Activated CD8-positive, alpha-beta memory T cell treated with anti-CD3 and anti-CD28 coated beads, Interleukin-2, amount 50 U/mL, for 24 hours (primary cell): ENCODE data around the gene NTN1.

ENCODE experiments used
- DNase-seq: peaks from one replicate; pipeline ENCODE4 v3.0.0-alpha.2; 2020; ENCODE audit errors: extremely low read depth

Gene NTN1

DNA sequence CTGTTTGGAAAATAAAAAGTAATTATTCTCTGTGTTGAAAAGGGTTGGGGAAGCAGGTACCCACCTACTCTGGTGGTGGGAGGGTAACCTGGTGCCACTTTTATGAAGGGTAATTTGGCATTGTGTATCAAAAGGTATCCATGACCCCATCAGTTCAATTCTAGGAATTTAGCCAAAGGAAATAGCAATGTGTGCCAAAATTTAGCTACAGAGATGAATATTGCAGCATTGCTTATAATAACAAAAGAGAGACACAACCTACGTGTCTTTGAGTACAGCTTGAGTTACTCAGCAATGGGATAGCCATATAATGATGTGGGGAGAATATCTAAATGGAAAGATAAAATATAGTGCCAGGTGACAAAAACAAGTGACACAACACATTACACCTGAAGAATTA, 170.7 kb downstream of the NTN1 start:
- DNase-seq, result no peak

DNA sequence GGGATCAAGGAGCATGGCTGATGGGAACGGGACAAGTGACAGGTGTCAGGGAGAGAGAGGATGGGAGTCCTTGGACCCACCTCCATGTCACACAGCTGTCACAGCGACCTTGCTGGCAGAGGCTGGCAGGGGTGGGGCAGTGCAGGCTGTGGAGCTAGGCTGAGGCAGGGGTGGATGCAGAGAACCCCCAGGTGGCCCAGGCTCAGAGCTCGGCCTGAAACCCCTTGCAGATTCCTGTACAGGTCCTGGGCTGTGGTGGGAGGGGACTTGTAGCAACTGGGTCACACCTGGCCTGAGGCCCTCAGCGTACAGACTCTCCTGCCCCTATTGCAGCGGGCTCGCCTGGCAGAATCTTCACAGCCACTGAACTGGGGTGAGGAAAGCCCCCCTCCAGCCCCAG, 174.1 kb downstream of the NTN1 start:
- no peak for DNase-seq

DNA sequence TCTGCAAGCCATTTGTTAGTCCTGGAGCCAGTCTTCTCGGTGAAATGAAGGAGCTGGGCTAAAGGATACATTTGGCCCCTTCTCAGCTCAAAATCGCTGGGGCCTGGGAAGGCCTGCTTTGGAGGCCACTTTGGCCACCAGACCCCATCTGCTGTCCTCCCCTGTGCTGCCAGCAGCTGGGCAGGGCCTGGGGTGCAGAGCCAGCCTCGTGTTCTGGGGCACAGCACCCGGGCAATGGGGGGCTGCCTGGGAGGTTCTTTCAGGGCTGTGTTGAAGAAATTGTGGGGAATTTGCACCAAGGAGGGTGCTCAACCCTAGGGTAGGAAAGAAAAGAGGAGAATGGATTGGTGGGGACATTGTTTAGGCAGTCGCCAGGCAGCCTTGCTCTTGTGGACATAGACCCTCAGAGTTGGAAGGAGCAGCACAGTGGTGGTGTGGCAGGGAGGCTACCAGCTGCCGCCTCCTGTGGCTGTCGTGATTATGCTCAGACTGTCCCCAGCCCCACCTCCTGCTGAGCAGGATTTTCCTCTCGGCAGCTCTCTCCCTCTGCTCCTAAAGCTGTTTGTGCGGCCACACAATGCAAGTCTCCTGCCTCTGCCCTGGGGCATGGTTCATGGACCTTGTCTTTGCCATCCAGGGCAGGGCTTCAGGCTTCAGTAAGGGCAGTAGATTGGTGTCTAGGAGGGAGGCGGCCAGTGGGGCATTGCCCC, 174.8 kb downstream of the NTN1 start:
- no peak for DNase-seq

DNA sequence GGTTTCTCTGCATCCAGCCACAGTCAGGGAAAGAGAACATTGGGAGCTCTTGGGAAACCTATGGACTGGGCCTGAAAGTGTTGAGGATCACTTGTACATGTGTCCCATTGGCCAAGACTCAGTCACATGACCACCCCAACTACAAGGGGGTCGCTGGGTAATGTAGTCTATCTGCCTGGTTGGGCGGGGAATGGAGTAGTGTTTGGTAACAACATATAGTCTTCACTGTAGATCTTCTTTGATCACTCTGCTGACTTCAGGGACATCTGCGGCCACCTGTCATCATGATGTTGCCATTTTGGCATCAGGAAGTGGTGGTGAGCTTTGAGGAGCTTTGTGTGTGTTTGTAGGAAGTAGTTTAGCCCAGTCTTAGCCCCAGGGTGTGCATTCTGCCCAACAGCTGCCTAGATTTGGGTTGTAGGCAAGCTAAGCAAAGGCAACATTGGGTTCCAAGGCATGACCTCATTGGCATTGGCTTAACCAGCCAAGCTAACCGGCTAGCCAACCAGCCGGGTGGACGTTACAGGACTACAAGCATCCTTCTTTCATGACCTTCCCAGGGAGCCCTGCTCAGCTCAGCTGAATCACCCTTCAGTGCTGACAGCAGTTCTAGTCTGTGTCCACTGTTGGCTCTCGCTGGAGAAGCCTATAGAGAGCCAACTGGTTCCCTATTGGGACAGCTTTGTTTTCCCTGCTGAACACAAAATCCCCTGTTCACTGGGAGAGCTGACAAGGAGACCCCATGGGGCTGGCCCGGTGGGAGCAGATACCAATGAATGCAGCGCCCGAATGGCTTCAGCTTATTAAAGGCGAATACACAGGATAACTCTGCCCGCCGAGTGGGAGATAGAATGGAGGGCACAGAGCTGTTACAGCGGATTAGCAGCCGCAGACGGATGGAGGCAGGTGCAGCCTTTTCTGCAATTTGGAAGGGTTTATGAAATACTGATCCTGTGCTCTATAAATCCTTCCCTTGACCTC, 178.6 kb downstream of the NTN1 start:
- DNase-seq, result no peak

DNA sequence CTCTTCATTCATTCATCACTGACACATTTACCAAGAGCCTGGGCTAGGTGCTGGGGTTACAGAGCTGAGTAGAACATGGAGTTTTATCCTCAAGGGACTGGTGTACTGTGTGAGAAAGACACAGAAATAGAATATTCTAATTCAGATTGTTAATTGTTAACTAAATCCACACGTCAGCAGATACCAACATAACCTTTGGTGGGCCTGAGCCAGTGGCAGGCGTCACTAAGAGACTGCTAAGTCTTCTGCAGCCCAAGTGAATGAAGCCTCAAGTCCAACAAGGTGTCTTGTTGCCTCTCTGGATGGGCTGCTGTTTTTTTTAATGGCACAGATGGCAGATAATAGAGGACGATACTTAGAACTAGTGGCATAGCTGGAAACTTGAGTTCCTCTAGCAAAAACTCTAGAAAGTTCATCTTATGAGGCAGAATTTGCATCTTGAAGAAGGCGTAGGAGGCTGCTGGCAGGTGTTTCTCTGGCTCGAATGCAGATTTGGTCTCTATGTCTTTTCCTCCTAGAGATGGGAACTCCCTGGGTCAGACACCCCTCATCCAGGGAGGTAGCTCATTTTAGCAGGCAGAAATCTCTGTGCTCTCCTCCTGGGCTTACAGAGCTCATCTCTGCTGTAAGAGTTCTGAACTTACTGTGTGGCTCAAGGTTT, 179.5 kb downstream of the NTN1 start:
- no peak for DNase-seq

DNA sequence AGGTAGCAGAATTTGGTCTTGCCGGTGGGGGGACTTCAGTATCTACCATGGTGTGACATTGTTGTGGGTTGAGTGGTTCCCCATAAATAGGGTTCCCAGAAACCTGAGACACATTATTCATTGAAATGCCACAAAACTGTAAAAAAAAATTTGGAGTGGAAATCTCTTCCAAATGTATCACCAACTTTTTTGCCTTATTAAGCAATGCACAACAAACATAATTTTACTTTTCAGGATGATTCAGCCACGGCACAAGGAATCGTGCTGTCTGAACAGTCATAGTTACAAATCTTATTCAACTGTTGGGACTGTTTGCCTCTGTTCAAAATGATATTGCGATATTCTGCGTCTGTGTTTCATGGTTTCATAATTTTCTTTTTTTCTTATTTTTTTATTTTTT, 181.2 kb downstream of the NTN1 start:
- DNase-seq, result no peak

DNA sequence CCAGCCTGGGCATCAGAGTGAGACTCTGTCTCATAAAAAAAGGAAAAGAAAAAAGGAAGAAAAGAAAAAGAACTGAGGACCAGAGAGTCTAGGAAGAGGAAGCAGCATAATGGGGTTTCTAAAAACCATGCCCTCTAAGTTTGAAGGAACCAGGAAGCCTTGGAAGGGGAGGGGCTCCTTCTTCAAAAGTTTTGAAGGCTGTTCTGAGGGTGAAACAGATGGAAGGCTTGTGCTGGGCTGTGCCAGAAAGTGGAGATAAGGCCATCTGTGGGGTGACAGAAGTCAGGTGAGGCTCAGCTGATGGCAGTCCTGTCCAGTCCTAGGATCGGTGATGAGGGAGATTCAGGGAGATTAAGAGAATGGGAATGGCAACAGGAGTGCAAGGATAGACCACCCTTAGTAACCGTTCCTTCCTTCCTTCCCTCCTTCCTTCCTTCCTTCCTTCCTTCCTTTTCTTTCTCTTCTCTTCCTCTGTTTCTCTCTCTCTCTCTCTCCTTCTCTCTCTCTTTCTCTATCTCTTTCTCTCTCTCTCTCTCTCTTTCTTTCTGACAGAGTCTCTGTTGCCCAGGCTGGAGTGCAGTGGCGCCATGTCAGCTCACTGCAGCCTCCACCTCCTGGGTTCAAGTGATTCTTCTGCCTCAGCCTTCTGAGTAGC, 182.6 kb downstream of the NTN1 start:
- DNase-seq, result no peak

DNA sequence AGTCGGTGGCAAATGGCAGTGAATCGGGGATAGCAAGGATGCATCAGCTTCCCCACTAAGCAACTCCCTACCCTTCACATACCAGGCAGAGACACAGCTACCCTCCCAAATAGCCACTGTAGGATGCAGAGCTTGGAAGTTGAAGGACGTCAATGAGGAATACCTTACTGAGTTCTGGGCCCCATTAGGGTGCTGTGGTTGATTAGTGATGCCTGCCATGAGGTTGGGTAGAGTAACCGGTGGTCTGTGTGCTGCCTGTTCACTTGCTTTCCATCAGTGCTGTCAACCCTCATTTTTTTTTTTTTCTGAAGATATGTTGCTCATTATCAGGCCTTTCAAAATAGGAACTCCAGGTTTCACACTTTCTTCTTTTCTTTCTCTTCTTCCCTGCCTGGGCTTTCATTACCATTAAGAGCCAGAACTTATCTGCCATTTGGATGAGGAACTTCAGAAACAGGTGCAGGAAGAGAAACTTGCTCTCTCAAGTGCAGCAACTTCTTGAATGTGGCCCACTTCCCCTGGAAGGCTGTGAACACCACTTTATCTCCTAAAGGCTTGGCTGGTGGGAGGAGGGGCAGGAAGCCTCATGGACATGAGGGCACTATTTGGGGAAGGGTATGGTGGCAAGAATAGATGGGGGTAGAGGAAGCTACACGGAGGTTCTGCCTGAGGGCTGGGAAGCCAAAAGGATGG, 183.5 kb downstream of the NTN1 start:
- no peak for DNase-seq

DNA sequence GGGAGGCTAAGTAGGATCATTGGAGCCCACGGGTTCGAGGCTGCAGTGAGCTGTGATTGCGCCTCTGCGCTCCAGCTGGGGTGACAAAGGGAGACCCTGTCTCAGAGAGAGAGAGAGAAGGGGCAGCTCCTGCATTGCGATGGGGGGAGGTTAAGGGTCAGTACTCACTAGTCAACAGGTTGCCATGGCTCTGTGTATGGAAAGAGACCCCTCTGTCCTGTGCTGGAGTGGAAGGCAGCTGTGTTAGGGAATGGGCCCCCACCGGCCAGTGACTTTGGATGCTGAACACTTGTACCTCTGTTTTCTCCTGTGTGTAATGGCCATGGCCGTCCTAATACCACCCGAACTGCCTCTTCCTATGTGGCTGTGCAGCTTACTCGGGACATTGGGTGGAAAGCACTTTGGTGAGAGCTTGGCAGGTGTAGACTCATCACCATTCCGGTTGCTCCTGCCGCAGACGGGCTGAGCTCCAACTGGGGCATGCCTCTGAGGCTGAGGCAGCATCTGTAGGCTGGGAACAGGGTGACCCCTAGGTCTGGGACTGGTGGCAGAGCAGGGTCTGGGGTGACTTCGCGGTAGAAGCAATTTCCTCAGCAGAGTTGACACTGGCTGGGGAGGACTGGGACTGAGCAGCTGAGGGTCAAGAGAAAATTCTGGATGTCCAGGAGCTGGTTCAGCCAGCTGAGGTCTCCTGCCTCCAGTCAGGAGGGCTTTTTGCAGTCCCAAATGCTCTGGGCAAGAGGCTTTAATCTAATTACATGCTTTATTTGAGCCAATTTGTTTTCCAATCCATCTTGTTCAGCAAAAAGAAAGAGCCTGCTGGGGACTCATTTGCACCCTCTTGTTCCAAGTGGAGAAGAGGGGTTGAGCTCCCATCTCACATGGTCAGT, 184.5 kb downstream of the NTN1 start:
- DNase-seq, result no peak

DNA sequence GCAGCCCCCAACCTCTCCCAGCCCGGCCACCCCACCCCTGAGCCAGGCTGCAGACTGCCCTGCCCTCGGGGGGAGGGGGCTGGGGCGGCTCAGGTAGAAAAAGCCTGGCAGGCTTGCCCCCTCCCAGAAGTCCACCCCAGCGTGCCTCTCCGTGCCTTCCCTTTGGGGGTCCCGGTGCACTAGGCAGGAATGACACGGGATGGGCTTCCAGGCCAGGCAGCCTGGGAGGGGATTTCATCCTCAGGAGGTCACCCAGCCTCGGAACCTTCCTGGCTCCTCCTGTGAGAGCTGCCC, 185.0 kb downstream of the NTN1 start:
- no peak for DNase-seq

DNA sequence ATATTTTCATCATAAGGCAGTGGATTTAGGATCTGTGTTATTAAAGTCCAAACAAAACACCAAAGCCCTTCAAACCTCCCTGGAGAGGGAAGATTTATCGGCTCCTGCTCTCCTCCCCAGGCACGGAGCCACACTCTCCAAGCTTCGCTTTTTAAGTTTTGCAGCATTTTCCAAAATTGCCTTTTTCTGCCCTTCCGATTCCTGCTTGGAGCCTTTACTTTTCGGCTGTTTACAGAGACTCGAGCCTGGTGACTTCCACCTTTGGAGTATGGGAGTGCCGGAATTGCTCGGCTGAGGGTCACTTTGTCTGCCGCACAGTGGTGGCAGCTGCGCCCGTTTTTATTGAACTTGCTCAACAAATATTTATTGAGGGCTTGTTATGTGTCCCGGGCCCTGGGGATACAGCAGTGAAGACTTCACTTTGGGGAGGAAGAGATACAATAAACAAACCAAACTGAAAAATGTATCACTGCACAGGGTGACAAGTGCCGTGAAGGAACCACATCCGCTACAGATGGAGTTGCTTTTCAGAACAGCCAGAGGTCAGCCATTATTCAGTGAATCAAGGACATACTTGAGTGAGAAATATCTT, 185.5 kb downstream of the NTN1 start:
- DNase-seq, result no peak

DNA sequence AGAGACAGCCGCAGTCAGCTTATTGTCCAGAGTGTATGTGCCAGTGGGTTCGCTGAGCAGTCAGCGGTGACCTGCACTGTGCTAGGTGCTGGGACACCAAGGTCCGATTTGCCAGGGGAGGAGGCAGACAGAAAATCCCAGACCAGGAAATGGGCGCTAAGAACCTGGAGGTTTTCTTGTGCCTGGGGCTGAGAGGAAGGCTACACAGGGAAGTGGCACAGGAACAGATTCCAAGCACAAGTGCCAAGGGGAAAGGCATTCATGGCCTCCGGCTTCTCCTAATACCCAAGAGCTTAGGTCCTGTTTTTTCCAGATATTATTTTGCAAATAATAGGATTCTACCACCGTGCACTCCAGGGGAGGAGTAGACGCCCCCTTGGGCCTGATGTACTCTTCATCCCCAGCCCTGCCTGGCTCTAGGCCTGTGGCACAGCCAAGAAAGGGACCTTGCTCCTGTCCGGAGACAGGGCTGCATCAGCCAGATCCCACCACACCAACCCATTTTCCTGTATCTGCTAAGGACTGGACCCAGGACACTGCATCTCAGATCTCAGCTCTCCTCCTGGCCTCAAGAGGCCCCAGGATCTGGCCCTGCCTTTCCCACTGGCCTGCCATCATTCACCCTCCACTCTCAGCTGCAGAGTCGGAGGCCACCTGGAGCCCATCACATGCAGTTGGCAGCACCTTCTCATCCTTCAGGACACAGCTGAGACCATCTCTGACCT, 187.2 kb downstream of the NTN1 start:
- DNase-seq, result no peak

DNA sequence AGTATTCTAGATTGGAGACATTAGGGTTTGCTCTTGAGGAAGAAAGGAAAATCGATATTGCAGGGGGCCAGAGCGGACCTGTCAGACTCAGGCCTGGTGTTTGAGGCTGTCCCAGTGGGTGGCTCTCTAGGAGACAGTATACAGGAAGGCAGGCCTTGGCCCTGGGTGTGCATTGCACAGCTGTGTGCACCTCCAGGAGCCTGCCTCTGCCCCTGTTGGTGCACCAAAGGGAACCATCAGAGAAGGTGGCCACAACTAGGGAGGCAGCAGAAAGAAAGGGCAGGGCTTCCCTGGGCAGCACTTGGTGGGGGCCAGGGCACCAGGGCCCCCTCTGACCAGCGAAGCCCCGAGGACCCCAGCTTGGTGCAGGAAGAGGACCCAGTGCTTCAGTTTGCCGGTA, 188.0 kb downstream of the NTN1 start:
- DNase-seq, result no peak

DNA sequence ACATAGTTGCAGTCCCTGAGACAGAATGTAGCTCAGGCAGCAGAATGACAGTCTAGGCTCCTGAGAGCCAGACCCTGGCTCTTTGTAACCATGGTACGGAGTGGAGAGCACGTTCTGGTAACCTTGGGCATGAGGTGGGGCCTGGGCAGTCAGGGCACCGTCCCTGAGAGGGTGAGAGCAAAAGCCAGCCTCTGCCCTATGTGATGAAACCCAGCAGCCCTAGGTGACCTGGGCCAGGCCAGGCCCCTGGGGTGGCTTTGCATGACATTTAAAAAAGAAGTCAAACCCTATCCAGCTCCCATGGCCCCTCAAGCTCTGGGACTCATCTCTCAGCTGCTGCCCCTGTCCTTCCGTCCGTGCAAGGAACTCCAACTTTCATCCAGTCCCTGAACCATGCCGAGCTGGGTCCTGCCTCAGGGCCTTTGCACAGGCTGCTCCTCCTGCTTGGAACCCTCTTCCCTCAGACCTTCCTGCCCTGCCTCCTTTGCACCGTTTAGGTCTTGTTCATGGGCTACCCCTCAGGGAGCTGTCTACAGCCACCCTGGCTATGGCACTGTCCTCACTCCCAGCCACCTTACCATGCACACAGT, 188.6 kb downstream of the NTN1 start:
- DNase-seq, result no peak

DNA sequence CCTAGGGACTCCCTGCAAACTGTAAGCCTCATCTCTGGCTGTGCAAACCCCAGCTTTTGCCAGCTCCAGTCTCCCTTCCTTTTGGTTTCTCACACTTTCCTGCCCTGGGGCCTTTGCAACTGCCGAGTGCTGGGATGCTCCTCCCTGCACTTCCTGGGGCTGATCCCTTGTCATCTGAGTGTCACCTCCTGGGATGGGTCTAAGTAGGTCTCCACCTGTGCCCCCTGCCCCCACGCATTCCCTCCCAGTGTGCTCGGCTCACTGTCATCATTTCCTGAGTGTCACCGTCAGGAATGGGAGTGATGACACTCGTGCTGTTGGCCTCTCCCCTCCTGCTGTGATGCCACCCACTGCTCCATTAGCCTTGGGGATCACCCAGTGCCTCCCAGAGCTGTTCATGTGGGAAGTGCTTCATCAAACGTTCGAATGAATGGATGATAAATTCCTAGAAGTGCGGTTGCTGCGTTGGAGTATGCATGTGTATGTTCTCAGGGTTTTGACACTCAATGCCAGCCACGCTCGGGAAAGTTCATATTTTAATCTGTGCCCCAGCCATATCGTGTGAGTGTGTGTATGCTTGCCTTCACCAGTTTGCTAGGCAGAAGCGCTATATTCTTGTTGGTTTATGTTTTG, 189.9 kb downstream of the NTN1 start:
- DNase-seq, result no peak

DNA sequence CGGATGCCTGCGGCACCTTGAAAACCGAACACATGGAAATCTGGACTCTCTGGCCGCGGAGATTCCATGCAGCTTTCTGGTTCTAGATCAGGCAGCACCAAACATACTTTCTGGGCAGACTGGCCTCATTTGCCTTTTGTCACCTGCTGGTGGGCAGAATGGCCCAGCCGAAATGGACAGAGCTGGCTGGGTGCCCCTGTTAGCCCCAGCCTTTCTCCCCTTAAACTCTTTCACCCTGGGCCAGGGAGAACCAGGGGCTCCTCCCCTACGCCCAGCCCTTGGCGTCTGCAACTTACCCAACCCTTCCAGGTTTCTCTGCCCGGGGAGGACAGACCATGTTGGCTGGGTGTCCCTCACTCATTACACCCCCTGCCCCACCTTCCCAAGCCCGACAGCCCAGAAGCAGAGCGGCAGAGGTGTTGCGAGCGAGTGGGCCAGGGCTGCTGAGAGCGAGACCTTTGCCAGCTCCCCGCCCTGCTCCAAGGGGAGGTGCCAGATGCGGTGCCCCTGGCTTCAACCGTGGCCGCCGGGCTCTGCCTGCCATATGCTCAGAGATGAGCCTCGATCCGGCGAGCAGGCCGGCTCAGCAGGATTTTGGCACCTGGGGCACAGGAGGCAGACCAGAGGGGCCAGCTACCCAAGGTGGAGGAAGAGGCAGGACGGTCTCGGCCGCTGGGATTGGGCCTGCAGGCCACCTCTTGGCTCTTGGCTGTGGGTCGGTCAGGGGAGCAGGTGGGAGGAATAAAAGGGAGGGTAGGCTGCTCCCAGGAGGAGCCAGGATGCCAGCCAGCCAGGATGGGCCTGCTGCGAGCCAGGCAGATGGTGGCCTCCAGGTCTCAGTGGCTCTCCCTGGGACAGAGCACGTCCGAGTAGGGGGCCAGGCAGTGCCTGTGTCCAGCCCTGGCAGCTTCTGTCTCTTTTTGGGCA, 191.3 kb downstream of the NTN1 start:
- DNase-seq, result no peak

DNA sequence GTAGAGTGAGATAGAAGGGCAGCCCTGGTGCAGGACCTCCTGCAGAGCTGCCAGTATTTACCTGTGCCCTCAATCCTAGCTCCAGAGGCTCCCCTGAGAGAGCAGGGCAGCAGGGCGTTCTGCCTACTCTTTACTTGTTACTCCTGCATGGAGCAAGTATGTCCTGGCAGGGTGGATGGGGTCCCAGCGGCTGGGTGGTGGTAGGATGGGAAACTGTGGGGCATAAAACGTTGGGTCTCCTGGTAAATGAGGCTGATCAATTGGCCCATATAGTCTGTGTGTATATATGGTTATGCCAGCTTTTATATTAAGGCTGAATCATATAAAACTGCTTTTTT, 192.0 kb downstream of the NTN1 start:
- no peak for DNase-seq

DNA sequence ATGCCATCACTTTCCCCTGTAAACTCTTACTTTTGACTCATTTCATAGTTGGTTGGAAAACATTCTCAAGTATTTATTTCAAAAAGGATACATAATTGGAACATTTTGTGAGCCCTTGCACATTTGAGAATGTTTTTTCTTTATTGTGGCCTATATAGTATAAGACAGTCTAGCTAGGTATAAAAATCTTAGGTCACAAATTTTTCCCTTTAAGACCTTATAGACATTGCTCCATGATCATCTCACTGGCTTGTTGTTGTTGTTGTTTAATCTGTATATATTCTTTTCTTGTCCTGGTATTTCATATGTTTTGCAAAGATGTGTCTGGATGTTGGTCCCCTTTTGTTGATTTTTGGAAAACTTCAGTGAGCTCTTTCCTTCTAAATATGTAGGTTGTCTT, 194.2 kb downstream of the NTN1 start:
- DNase-seq, result no peak
